Suppressor macrophage treated with lipopolysaccharide for 4 hours (primary cell): ENCODE measurements around the gene ERMARD.

Experiments used
- DNase-seq: peaks from one replicate; pipeline ENCODE4 v3.0.0-alpha.2; 2020

ERMARD gene

DNA sequence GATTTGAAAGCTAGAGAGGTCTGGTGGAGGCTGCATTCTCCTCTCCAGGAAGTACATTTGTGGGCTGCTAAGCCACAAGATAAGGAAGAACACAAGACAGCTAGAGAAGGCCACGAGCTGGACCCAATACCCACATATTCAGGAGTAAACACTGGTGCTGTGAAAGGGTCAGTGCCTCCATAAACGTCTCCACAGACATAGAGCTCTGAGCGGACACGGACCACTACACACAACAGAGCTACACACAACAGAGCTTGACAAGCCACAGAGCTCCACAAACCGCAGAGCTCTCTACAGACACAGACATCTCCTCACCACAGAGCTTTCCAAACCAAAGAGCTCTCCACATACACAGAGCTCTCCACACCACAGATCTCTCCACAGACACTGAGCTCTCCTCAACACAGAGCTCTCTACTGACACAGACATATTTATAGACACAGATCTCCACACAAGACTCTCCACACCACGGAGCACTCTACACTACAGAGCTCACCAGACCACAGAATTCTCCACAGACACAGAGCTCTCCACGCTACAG is 51.9 kb downstream of the ERMARD start:
- DNase-seq: no peak

DNA sequence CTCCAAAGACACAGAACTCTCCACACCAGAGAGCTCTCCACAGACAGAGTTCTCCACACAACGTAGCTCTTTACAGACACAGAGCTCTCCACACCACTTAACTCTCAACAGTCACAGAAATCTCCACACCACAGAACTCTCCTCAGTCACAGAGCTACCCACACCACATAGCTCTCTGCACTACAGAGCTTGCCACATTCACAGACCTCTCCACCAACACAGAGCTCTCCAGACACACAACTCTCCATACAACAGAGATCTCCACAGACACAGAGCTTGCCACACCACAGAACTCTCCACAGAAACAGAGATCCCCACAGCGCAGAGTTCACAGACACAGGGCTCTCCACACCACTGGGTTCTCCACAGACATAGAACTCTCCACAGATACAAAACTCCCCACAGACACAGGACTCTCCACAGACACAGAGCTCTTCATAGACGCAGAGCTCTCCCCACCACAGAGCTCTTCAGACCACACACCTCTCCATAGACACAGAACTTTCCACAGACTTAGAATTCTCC is 52.5 kb downstream of the ERMARD start:
- DNase-seq: no peak

DNA sequence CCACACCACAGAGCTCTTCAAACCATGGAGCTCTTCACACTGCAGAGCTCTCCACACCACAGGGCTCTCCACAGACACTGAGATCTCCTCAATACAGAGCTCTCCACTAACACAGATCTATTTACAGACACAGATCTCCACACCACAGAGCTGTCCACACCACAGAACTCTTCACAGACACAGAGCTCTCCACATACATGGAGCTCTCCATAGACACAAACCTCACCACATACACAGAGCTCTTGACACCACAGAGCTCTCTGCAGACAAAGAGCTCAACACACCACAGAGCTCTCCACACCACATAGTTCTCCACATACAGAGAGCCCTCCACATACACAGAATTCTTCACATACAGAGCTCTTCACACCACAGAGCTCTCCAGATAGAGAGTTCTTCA is 53.0 kb downstream of the ERMARD start:
- no peak for DNase-seq

- no peak for DNase-seq
Measured at GRCh38 chr6:169805242-169805838, 53.9 kb downstream of the ERMARD start.

DNA sequence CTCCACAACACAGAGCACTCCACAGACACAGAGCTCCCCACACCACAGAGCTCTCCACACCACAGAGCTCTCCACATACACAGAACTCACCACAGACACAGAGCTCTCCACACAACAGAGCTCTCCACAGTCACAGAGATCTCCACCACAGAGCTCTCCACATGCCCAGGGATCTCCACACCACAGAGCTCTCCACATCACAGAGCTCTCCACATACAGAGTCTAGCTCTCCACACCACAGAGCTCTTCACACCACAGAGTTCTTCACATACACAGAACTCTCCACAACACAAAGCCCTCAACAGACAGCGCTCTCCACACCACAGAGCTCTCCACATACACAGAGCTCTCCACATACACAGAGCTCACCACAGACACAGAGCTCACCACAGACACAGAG is 55.3 kb downstream of the ERMARD start:
- no peak for DNase-seq

- no peak for DNase-seq
Measured at GRCh38 chr6:169807229-169807628, 55.8 kb downstream of the ERMARD start.

- no peak for DNase-seq
Measured at GRCh38 chr6:169807699-169808607, 56.5 kb downstream of the ERMARD start.

GRCh38 chr6:169808608-169808967 is 57.2 kb downstream of the ERMARD start:
- DNase-seq: no peak

DNA sequence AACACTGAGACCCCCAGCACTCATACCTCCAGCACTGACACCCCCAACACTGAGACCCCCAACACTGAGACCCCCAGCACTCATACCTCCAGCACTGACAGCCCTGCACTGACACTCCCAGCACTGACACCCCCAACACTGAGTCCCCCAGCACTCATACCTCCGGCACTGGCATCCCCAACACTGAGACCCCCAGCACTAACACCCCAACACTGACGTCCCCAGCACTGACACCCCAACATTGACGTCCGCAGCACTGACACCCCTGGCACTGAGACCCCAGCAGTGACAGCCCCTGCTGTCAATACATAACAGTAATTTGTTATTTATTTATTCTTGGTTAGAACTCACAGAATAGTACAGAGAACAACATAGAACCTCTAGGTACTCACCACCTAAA is 58.0 kb downstream of the ERMARD start:
- DNase-seq: no peak

DNA sequence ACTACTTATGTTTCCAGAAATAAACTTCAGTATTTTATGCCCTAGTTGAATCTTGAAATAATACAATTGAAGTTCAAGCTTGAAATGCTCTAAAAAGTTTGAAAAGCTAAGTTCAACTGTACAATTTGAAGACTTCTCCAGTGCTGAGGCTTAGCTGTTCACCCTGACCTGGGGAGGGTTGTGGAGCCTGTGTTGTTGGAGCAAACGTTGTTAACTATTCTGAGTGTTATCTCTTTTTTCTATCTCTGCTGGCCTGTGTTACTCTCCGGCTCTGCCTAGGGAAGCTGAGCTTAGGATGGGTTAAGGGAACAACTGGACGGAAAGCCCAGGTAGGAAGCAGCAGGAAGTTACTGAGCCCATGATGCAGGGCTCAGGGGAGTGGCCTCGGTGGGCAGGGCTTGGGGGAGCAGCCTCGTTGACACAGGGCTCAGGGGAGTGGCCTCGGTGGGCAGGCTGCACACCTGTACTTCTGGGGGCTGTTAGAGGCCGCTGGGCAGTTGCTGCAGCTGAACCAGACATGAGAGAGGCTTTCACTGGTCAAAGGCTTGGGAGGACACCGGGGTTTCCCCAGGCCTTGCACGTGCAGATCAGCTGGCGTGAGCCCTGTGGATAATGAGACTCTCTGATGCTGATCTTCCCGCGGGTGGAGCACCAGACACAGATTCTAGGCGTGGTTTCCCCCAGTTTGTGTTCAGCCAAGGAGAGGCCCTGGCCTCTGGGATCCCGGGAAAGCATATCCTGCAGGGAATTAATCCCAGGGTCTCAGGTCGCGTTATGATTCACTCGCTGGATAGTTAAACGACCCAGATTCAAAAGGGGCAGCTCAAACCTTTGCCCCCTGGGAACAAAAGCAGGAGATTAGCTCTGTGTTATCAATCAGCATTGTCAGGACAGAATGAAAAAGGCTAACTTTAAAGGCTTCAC is 58.9 kb downstream of the ERMARD start:
- DNase-seq: no peak

DNA sequence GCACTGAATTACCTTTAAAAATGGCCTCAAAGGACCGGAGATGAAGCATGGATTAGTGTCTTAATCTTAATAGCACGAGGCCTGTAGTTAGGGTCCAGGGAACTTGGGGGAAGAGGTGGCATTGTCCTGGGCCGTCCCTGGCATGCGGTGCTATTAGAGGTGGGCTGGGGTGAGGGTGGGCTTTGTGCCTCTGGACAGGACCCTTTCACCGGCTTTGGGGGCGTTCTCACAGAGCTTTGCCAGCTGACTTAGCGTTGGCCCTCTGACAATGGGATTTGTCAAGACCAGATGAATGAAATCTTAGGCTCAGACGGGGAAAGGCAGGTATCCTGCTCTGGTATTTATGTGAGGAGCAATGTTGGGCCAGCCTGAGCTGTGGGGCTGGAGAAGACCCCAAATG is 59.6 kb downstream of the ERMARD start:
- no peak for DNase-seq

DNA sequence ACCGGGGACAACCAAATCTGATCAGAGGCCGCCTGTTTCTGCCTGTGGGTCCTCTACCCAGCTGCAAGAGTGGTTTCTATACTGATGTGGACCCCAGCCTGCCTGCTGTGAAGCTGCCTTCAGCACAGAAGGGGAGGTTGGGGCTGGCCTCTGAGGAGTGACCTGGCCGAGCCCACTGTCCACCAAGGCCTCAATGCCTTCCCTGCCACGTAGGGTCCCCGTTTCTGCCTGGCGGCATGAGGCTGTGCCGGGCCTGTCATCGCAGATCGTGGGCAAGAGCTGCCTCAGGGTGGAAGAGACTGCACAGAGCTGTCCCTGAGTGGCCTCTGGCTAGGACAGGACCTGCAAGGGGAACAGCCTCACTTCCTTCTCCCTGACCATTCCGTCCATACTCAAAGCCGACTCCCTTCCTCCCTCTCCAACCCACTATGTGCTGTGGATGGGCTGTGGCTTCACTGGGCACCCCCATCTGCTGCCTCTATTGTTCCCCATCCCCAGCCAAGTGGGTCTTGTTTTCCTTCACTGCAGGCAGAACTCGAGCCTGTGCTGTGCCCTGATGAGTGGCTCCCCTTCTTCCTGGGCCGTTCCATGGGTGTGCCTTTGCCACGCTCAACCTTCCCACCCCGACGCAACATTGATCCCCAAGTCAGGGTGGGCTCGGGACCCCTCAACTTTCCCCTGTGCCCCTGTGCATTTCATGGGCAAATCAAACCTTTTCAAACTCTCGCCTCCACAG is 60.3 kb downstream of the ERMARD start:
- no peak for DNase-seq

DNA sequence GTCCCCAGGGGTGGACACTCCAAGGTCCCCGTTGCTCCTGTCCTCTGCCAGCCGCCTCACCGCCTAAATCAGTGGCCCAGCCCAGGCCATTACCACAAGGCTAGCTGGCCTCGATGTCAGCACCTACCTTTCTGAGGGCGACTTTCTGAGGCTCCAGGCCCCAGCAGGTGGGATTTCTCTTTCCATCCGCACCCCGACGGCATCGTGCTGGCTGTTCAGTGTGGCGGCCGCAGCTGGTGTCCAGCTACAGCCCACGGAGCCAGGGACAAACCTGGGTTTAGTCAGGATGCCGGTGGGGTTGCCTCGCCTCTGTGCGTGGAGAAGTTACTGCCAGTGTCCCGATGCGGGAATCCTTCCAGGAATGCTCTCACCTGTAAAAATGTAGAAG is 60.8 kb downstream of the ERMARD start:
- no peak for DNase-seq

DNA sequence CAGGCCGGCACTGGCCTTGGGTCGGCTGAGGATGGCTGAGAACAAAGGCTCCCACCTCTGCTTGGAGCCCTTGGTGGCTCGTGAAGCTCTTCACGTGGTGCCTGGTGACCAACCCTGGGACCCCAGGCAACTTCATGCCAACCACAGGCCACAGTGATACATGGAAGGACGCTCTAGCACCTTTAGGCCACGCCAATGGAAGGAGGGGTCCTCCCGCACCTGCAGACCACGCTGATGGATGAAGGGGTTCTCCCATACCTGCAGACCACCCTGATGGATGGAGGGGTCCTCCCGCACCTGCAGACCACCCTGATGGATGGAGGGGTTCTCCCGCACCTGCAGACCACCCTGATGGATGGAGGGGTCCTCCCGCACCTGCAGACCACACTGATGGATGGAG is 62.5 kb downstream of the ERMARD start:
- no peak for DNase-seq

GRCh38 chr6:169816054-169816453 is 64.6 kb downstream of the ERMARD start:
- DNase-seq: no peak

- no peak for DNase-seq
Measured at GRCh38 chr6:169816975-169817374, 65.6 kb downstream of the ERMARD start.

GRCh38 chr6:169820358-169820757 is 68.9 kb downstream of the ERMARD start:
- no peak for DNase-seq

DNA sequence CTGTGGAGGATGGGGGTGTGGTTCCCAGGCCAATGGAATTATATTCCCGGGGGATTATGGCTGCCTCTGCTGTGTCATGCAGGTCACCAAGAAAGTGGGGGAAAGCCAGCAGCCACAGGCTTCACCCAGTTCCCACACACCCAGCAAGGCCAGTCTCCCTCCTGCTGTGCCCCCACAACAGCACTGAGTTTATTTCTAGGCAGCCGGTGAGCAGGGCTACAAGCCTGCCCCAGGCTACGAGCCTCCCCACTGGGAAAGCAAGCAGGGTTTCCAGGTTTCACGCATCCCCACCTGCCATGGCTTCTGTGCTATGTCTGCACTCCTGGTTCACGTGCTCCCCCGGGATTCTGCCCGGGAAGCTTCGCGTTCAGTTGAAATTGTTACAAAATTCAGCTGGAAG is 72.6 kb downstream of the ERMARD start:
- no peak for DNase-seq

DNA sequence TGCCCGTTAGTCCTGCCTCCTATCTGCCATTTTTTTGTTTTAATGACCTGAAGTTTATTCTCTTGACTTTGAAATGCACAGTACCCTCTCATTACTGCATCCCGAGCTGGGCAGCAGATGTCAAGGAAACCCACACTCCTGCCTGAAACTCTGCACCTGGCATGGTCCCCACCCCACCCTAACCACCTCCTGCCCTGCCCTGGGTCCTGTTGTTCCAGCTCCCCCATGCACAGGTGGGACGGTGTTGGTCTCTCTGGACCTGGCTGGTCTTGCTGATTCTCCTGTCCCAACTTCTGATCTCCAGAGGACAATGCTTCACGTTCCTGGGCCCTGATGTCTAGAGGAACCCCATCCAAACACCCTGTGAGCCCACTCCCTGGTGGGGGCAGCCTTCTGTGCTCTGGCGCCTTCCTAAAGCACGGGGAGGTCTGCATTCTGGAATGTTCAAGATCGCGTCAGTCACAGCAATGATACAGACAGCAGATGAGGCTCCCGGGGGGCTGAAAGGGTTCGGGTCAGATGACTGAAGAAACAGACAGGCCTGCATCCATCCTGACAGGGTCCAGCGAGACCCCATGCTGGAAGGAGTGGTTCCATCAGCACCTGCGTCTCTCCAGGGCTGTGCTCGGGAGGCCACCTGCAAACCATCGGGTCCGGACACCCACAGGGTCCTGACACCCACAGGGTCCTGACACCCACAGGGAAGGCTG is 73.6 kb downstream of the ERMARD start:
- no peak for DNase-seq

DNA sequence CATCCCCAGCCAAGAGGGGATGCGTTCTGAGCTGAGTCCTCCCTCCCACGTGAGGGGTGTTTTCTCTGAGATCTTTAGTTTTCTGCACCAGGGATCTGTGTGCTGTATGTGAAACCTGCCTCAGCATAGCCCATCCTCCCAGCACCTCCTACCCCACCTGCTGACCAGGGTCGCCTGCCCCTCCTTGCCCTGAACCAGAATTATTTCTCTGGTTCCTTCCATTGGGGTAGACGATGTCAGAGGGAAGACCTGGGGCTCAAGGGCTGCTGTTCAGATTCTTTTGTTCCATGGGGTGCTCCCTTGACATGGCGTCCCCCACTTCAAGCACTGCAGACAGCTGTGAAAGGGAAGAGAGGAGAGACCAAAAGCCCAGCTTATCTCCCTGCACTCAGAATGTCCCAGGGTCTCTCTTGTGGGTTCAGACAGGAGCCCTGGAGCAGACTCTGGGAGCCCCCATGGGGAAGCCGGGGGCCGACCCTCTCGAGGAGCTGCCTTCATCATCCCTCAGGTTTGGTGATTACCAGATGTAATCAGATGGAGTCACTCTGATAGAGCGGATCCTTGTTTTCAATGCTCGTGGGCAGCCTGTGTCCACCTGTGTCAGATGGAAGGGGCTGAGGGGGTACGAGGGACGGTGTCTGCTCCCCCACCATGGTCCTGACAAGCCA is 74.3 kb downstream of the ERMARD start:
- no peak for DNase-seq

- no peak for DNase-seq
Measured at GRCh38 chr6:169826697-169827096, 75.3 kb downstream of the ERMARD start.
